HG03064 (cell line): ENCODE measurements around the gene COX19.
"Not testable (repeated sequence)": the region's sequence is repeated elsewhere in the genome, so short reads cannot be mapped to it uniquely, and the experiment has no call there.

Source experiments
- ATAC-seq: cut with Tn5 transposase; IDR thresholded peaks from one replicate; pipeline ENCODE4 v1.9.1; 2021; ENCODE audit warnings: low read depth; ENCODE audit not compliant: unreplicated experiment

The COX19 gene

DNA sequence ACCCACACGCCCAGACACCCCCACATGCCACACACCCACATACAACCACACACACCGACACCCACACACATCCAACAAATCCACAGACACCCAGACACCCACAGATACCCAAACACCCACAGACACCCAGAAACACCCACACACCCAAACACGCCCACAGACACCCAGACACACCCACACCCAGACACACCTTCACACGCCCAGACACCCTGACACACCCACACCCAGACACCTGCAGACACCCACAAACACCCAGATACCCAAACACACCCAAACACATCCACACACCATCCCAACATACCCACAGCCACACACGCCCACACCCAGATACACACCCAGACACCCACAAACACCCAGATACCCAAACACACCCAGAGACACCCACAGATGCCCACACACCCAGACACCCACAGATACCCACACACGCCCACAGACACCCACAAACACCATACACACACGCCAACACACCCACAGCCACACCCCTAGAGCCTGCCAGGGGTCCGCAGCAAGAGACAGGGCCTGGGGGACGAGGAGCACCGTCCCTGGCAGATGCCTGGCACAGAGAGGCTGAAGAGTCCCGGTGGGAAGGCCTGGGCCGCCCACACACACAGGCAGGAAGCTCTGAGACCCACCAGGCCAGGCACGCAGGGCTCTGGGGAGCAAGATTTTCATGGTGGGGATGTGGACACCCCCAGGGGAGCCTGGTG lies 36.1 kb upstream of the COX19 start:
- no peak for ATAC-seq

GRCh38 chr7:1010226-1010625 lies 34.9 kb upstream of the COX19 start:
- no peak for ATAC-seq

- ATAC-seq = no peak
Observed at GRCh38 chr7:1009747-1010146, 34.4 kb upstream of the COX19 start.

GRCh38 chr7:1008733-1009363 lies 33.5 kb upstream of the COX19 start:
- no peak for ATAC-seq

- ATAC-seq = no peak
Observed at GRCh38 chr7:1007901-1008300, 32.6 kb upstream of the COX19 start.

DNA sequence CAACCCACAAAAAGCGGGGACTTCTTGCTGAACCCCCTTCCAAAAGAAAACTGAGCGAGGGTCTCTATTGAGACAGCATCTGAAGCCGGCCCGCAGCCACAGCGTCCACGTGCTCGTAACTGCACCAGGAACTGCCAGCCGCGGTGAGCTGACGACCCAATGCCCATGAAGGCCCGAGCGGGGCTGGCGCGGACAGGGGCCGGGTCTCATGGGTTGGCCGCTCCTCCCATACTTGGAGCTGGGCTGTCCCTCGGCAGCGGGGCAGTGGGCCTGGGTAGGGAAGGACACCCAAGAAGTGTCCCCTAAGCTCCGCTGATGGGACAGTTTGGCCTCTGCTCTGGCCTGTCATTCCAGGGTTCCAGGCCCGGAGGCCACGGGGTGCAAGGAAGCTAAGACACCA lies 30.0 kb upstream of the COX19 start:
- no peak for ATAC-seq

DNA sequence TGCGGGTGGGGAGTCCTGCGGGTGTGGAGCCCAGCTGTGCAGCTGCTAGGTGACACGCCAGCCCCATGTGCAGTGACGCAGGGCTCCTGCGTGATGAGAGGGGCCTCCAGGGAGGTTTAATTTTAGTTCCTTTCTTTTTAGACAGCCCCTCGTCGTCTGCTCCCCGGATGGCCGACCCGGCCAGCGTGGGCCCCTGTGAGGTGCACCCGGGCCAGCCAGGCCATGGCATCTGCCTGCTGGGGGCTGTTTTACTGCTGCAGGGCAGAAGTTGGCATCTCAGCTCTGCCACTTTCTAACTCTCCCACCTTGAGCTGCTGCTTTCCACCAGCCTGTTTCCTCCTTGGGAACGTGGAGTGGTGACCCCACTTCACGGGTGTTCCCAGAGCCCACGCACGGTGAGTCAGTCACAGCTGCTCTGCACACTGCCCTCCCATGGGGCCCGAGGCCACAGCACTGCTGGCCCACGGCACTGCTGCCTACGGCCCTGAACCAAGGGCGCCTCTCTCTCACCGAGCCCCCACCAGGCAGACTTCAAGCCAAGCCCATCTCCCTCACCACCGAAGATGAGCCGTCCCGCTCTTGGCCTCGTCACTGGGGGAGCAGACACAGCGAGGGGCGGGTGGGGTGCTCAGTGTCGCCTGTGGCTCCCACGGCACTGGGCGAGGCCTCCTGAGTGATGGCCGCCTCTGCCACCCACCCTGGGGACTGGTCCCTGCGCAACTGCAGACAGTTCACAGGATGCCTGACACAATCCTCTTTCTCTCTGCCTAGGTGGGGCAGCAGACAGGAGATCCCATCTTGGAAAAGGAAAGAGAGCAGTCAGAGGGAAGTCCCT lies 28.9 kb upstream of the COX19 start:
- no peak for ATAC-seq

- ATAC-seq = not testable (repeated sequence)
Observed at GRCh38 chr7:1002445-1002844, 27.1 kb upstream of the COX19 start.

DNA sequence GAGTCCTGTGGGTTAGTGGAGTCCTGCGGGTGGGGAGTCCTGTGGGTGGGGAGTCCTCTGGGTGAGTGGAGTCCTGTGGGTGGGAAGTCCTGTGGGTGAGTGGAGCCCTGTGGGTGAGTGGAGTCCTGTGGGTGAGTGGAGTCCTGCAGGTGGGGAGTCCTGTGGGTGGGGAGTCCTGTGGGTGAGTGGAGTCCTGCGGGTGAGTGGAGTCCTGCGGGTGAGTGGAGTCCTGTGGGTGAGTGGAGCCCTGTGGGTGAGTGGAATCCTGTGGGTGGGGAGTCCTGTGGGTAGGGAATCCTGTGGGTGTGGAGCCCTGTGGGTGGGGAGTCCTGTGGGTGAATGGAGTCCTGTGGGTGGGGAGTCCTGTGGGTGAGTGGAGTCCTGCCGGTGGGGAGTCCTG lies 26.7 kb upstream of the COX19 start:
- ATAC-seq = not testable (repeated sequence)

- ATAC-seq = not testable (repeated sequence)
Observed at GRCh38 chr7:1001069-1001770, 25.9 kb upstream of the COX19 start.

DNA sequence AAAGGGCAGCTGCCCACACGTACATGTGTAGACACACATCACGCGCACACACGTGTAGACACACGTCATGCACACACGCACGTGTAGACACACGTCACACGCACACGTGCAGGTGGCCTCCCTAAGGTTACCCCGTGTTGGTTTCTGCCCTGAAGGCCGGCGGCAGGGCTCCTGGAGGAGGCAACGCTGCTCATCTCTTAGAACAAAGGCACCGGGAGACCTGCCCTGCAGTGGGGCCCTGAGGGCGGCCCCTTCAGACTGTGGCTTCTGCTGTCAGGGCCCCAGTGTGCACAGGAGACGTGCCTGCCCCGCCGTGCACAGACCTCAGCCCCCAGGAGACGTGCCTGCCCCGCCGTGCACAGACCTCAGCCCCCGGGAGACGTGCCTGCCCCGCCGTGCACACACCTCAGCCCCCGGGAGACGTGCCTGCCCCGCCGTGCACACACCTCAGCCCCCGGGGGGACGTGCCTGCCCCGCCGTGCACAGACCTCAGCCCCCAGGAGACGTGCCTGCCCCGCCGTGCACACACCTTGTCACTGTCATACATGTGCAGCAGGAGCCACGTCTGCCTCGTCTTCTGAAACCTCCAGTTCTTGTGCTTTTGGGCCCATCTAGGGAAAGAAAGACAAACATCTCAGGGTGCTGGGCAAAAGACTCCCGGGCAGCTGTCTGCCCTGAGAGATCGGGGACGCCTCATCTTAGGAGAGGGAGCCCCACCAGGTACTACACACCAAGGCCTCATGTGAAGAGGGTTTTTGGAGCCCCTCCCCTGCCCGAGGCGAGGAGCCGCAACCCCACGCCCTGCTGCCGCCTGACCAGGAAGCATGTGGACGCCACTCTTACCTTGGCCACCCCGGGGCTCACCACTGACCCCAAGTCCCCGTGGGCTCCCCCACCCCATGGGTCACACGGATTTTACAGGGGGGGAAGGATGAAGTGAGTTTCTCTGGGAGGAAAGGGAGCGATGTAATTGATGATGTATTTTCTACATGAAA lies 24.9 kb upstream of the COX19 start:
- ATAC-seq = no peak

DNA sequence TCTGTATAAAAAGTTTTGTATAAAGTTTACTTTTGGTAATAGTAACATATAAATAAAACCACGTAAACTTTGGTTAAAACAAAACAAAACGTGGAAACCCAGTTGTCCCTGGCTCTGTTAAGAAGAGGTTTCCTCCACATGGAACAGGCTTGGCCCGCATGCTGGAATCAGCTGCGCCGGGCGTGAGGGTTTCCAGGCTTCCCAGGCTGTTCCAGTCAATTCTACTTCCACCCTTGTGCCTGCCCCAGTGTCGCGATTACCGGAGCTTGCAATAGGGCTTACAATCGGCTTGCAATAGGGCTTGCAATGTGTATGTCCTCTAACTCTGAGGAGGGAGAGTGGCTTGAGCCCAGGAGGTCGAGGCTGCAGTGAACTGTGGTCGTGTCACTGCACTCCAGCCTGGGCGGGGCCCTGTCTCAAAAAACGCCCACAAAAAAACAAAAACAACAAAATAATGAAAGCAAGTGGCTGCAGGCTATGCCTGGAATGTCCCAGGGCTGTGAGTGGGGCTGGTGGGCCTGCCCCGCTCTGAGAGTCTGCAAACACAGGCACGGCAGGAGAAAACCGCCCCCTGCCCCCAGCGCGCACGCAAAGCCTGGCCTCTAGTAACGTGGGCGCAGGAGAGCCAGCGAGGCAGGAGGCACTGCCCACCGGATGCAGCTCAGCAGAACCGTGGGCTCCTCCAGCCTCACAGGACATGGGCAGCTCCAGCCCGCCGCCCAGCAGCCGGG lies 24.0 kb upstream of the COX19 start:
- ATAC-seq = no peak

DNA sequence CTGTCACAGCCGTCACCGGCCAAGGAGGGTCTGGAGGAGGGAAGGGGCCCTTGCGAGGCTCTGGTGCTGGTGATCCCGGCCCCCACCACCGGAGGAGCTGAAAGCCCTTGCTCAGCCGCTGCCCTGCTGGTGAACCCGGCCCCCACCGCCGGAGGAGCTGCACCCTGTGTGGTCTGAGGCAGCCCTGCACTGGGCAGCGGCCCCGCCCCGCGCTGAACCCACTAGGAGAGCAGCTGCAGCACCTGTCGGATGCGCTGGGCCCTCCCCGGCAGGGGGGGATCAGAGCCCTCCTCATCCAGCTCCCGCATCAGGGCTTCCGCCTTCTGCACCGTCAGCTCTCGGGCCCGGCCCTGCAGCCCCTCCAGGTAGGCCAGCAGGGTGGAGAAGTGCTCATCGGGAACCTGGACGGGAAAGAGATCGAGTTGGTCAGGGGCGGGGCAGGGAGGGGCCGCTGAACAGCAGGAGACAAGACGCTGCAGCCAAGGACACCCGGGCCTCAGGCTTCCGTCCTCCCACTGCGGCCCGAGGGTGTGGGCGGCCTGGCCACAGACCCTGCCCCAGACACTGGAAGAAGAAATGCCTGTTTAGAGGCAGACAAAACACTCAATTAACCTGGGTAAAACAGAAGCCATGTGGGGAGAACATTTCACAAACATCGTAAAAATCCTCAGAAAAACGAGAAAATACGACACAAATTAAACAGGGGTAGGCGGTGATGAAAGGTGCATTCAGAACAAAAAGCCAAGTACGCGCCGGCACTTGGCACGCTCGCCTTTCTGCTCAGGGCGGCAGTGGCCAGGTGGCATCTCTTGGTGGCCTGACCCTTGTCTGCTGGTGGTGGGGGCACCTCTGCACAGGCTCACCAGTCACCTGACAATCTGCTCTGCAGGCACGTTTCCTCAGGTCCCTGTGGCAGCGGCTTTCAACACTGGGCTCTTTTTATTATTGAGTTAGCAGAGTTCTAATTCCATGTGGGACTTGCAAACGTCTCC lies 22.4 kb upstream of the COX19 start:
- no peak for ATAC-seq

DNA sequence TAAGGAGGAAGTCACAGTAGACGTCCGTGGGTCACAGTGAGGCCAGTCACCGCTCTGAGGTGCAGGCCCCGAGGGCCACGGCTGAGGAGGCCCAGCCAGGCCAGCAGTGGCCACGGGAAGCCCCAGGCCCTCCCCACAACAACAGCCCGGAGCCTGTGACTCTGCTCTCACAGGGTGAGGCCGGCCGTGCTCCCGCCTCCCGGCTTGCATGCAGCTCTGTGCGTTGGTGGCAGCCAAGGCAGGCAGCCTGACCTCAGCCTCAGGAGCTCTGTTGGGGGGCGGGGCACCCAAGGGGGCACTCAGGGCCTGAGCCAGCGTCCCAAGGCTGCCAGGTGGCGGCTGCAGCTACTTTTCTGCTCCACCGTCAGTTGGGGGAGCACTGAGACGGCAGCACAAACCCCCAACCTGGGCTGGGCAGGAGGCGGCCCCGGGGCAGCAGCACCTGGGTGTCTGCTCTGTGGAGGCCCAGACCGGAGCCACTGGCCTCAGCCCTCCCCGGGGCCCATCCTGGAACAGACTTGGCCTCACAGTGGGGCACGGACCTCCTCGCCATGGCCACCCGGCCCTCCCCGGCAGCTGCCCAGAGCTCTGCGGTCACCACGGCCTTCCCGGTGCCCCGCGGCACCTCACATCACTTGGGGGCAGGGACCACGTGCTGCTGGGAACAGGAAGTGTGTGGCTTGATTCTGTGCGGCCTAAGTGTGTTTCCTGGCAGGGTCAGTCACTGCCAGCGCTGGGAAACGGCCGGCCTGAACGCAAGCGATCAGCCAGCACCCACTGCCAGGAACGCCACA lies 20.9 kb upstream of the COX19 start:
- ATAC-seq = no peak

DNA sequence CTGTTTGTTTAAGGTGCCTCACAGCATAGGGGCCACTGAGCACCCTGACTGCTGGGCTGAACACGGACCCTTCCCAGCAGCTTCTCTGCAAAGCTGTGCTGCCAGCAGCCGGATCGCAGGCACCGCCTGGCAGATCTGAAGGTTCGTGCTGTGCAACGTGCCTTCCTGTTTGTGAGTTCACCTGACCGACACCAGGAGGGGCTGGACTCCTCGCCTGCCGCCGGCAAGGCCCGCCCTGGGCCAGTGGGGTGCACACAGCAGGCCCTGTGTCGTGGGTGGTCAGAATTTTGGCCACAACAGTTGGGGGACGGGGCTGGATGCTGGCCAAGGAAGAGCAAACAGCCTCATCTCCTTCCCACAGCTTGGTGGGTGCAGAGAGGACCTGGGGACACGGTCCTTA lies 20.2 kb upstream of the COX19 start:
- no peak for ATAC-seq

DNA sequence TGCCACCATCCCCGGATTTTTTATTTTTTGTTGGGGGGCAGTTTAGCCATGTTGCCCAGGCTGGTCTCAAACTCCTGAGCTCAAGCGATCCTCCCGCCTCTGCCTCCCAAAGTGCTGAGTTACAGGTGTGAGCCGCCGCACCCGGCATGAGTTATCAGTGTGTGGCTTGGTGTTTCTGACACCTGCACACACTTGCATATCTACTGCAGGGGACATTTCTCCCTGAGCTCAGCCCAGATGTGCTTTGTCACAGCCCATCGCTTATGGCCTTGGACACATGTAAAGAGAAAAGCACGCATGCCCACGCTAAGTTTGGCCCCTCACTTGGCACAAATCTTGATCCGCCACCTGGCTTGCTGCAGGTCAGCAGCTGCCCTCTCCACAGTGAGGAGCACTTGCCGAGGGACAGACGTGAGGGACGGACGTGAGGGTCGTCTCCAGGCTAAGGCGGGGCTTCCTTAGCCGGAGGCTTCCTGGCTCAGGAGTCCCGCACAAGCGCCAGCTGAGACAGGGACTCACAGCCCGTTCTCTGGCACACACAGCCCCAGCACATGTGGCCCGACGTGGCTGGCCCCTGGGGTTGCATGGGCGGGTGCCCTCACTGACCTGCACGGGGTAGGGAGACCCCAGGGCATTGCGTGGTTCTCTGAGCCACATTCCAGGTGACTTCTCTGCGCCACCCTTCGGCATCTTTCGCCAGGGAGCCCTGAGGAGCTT lies 19.4 kb upstream of the COX19 start:
- ATAC-seq = no peak
